ENCODE measurements around the gene TRIM47.

TRIM47 gene

DNA sequence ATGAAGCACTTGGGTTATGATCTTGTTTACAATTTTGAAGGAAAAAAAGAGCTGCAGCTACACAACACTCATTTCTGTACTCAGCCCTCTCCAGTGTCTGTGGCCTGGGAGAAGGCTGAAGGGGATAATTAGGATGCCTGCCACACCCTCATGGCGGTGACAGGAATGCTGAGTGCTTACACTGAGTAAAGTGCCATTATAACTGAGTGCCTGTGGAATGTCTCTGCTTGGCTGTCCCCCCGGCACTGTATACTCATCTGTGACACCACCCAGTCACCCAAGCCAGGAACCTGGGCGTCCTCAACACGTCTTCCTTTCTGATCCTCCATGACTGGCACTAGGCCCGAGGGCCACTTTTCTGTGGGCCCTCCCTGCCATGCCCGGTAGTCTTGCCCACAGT is 29.8 kb upstream of the TRIM47 start:
- DNase-seq, result no peak

DNA sequence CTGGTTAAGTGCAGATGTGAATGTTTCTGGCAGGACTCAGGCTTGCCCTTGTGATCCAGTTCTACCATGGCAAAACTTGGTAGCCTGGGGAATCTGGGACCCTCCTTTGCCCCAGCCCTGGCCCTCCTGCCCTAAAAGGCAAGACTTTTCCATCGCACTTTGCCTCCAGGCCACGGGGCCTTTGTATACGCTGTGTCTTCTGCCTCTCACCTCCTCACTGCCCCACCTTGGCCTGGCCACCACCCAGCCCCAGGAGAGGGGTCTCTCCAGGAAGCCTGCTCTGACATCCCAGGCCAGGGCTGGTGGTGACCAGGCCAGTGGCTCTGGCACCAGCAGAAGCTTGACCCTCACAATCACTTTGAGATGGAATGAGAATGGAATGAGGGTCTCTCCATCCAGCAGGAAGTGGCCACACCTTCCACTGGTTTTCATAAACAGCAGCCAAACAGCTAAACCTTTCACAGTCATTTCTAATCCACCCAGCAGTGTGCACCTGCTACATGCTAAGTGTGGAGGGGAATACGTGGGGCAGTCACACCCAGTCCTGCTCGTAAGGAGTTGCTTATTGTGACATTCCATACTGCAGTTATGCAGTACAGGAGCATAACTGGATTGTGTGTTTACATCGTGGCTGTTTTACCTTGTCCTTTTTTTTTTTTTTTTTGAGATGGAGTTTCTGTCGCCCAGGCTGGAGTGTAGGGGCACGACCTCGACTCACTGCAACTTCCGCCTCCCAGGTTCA is 27.9 kb upstream of the TRIM47 start:
- no peak for DNase-seq

DNA sequence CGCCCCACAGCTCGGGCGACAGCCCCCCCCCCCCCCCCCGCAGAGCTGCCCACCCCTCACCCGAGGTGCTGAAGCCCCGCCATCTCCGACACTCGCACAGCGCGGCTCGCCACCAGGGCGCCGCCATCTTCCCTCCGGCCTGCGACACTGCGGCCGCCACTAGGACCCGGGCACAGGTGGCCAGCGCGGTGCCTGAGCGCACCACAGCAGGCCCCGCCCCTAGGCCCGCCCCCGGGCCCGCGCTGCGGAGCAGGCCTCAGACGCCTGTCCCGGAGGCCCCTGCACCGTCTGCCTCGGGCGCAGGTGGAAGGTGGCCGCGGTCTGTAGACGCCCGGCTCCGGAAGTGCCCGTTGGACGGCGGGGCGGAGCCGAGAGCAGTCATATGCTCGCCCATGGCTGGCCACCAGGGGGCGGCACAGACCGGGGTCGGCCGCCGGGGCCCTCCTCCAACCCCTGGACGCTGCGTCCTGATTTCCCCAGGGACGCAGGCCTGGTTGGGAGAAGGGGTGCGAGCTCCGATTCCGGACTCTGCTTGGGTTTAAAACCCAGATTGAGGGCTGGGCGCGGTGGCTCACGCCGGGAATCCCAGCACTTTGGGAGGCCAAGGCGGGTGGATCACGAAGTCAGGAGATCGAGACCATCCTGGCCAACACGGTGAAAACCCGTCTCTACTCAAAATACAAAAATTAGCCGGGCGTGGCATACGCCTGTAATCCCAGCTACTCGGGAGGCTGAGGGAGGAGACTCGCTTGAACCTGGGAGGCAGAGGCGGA is 26.6 kb upstream of the TRIM47 start, which contains the start of gene MRPL38:
Gene MRPL38 (minus strand): TSS at position 136 of the 773 bp plus-strand sequence. CDS start 9 bp downstream, at position 127.
- DNase-seq, result peak; percentile 83 to 97 (median 90)

DNA sequence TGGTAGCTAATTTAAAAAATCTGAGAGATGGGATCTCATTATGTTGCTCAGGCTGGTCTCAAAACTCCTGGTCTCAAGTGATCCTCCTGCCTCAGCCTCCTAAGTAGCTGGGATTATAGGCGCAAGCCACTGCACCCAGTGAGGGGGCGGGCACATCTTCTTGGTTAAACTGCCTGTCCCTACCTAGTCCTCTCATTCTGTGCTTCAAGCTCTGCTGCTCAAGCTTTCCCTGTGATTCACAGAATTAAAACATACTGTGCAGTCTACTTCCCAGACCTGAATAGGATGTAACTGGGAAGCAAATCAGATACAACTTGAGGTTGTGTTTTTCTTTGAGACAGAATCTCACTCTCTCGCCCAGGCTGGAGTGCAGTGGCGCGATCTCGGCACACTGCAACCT is 24.0 kb upstream of the TRIM47 start:
- no peak for DNase-seq

DNA sequence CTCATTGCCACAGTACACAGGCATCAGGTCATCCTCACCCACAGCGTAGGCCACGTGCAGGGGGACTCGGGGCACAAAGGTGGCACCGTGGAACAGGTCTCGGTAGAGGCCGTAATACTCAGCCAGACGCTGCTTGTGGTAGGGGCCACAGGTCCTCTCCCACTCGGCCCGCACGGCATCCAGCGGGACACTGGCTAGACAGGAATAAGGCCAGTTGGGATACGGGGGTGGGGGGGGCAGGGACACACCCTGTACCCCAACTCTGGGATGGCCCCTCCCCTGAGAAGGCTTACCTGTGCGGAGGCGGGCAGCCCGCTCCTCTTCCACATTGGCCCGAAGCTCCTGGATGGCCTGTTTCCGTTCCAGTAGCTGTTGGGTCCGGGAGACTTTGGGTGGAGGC is 23.3 kb upstream of the TRIM47 start:
- no peak for DNase-seq

DNA sequence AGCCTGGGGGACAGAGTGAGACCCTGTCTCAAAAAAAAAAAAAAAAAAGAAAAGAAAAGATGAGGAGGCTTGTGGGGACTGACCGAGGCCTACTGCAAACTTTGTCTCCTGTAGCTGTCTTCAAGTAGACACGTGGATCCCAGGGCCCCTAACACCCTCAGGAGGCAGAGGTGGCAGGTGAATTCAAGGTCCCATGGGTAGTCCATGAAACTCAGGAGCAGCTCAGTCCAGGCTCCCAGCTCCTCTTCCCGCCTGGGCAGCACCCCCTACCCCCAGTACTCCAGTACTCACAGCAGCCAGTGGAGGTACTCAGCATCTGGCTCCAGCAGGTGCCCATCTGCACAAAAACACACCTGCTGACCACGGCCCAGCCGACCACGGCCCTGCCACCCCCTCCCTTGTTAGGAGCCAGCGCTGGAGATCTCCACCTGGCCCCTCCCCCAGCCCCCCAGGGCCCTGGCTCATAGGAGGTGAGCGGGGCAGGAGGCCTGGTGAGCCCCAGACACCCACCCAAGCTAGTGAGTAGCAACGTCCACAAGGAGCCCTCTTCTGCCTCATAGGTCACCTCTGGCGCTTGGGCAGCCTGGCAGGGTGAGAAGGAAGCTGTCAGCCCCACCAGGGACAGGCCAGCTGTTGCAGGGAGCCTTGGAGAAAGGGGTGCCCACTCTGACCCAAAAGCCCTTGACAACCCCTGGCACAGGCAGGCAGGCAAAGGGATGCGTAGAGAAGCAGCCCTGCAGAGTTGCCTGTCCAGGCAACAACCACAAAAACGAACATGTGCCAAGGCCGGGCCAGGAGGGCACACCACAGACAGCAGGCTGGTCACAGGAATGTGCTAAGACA is 22.5 kb upstream of the TRIM47 start:
- peak in 1 of 5 donors; percentile 4 for DNase-seq

DNA sequence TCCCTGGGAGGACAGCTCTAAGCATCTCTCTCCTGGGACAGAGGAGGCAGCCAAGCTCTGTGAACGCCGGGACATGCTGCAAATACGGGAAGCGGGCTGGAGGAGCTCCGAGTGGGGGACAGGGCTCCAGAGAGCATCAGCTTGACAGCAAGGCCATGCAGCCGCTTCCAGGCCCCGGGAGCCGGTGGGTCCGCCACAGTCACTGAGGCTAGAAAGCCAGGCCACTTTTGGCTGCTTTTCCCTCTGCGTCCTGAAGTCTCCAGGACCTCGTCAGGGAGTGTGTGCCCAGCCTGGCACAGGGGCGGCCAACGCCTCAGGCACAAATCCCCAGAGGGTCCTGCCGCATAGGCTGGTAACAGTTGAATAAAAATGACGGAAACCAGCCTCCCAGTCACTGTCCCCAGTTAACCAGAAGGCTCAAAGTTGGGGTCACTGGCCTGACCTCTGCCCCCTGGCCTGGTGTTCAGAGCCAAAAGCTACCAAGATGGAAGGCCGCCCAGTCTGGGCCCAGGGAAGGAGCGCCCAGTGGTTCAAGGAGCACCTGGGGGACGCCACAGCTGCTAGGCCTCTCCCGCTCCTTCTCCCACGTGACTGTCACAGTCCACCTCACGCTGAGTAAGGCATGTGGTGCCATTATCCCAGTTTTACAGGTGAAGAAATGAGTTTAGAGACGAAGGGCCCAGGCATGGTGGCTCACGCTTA is 21.5 kb upstream of the TRIM47 start:
- no peak for DNase-seq

DNA sequence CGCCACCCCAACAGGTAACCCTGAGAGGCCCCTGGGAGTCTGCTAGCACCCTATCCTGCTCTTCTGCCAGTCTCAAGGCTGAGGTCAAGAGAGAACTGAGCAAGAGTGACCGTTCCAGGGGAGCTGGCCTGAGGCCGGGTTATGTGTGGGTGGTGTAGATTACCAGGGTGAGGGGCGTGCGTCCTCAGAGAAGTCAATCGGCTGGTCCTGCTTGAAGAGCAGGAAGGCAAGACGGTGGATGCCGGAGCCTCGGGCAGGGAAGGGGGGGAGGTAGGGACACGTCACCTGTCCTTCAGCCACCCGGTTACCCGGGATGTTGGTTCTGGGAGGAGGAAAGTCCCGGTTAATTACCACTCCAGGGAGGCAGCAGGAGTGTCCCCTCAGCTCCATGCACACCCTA is 21.0 kb upstream of the TRIM47 start:
- no peak for DNase-seq

DNA sequence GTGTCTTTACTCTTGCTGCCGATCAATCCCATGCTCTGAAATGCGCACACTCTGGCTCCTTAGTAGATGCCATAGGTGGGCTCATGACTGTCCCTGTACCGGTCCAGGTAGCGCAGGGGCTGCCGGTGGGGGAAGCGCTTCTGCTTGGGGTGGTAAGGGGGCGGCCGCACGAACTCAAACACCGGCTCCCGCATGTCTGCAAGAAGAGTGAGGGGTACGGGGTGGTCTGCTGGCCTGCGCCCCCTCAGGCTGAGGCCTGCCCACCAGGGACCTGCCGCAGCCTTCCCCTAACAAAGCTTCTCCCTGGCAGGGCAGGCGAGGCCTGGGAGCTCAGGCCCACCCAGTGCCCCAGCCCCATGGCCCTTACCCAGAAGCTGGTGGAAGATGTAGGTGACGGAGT is 20.4 kb upstream of the TRIM47 start:
- no peak for DNase-seq

DNA sequence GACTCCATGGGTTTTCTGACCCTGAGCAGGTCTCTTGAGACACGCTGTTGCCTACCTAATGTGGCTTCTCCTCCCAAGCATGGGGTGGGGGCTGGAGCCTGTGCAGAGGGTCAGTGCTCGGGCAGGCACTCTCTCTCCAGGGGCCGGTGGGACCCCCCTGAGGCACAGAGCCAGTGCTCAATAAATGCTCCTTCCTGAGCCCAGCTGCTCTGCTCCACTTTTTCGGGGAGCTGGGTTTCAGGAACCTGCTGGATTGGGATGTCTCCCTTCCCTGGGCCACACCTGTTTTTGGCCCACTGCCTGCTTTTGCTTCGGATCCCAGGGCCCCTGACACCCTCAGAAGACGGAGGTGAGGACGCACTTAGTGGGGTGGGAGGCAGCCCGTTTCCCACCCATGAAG is 19.7 kb upstream of the TRIM47 start:
- no peak for DNase-seq

DNA sequence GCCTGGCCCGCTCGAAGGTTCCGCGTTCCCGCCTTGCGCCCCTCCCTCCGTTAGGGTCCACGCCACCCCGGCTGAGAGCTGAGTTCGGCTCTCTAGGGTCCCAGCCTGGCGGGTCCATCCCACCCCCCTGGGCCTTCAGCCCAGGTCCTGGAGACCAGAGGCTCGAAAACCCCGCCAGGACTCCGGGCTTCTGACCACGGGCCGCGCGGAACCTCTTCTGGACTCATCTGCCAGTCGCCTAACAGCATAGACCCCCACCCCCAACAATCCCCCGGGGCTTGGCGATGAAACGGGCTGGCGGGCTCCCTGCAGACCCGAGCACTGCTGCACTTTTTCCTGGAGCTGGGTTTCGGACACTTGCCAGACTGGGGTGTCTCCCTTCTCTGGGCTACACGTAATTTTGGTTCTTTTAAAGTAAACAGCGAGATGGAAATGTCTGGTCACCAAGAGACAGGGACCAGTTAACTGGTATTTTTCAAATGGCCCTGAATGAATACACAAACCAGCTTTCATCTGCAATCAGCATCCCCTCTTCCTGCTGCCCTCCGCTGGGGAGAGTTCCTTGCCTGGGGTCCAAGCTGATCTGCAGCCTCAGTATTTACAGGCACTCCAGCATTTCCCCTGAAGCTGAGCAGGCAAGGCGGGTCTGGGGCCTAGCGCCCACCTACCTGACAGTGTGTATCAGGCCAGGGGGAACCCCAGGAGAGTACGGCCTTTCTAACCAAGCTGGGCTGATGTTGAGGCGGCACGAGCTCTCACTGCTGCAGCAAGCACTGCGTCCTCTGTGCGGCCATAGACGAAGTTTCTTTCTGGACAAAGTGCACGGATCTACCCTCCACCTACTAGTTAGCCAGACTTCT is 19.0 kb upstream of the TRIM47 start:
- DNase-seq, result peak in 1 of 5 donors; percentile 14

DNA sequence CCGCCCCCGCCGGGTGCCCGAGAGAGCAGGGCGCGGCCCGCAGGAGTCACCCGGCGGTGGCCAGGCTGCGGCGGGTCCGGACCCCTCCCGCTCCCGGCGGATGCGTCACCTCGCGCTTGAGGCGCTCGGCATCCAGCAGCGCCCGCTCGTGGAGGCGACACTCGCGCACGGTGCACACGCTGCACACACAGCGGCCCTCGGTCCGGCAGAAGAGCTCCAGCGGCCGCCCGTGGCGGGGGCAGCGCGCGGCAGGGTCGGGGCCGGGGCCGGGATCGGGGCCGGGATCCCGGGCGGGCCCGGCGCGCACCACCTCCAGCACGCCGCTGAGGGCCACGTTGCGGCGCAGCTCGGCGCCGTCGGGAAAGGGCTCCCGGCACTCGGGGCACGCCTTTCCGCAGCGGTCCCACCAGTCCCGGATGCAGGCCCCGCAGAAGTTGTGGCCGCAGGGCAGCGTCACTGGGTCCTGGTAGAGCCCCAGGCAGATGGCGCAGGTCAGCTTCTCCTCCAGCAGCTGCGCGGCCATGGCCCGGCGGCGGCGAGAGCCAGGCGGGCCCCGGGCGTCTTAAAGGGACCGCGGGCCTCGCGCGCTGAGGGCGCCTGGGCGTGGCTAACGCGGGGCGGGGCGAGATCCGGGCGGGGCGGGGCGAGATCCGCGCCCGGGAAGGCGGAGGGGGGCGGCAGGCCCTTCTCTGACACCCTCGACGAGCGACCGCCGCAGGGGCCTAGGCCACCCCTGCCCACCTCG is 18.2 kb upstream of the TRIM47 start, which contains the start of gene TRIM65:
Gene TRIM65 (minus strand): TSS at position 537 of the 745 bp plus-strand sequence. CDS start 14 bp downstream, at position 523.
- peak; percentile 55 to 78 (median 61) for DNase-seq

DNA sequence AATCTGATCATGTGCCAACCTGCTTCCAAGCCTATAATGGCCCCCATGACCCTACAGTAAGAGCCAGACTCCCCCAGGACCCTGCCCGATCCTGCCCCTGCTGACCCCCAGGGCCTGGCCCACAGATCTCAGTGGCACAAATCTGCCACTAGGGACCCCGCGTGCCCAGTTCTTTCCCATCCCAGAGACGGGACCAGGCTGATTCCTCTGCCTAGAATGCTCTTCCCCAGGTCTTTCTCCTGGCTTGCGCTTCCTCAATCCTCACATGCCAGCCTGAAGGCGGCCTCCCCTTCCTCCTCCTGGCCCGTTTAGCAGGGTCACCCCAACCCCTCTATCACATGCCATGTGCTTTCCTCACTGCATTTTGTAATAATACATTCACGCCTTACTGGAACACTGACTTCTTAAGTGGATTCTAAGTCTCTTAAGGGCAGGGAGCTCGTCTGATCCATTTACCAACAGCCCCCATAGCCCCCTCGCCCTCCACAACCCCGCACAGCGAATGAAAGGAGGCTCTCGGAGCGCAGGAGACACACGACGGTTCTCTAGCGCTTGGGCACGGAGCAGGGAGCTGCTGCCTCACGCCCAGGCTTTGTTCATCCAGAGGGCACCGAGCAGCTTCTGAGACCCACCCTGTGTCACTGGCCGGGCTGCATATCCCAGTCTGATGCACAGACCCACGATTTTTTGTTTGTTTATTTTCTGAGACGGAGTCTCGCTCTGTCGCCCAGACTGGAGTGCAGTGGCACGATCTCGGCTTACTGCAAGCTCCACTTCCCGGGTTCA is 17.2 kb upstream of the TRIM47 start:
- DNase-seq, result no peak

DNA sequence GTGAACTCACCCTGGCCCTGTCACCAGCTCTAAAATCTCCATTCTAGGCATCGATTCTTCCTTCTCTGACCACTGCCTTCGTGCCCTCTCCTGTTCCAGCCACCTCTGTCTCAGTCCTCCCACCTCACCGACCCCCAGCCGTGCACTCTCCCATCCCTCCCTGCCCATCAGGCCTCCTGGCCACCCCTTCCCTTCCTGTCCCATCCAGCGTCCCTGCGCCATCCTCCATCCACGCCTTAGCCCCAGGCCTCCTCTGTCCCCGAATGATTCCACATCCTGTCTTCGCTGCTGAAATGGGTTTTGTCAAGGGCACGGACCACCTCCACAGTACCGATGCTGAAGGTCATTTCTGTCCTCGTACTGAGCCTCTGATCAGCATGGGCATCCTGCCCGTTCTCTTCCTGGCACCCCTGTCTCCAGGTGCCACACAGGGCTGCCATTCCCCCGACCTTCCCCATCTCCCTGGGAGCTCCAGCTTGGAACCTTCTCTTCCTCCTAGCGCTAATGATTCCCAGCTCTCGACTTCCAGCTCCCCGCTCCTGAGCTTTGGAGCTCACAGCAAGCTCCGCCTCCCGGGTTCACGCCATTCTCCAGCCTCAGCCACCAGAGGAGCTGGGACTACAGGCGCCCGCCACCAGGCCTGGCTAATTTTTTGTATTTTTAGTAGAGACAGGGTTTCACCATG is 15.8 kb upstream of the TRIM47 start:
- DNase-seq, result no peak

DNA sequence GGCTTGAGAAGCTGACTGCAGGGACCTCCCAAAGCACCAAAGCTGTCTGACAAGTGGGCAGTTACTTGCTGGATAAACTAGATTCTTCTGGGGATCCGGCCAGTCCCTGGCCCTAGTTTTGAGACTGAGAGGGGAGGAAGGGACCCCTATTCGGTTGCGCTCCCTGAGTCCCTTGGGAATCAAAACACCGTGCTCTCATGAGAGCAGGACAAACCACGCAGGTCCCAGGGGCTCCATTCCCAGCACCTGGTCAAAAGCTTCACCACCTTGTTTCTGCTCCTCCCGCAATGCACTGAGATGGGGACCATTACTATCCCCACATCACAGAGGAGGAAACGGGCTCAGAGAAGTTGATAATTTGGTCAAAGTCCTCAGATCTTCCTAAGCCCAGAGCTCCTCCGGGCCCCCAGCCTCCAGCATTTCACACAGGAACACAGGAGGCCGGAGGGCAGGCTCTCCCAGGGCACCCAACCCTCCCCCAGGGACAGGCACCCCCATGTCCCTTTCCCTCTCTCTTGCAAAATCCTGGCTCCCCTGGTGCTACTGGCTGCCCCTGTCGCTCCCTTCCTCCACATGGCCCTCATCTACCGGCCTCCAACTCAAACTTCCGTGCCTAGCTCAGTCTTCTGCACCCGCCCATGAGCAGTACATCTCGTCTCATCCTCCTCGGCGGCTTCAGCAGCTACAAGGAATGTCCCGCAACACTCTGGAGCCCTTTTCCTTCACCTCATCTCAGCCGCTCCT is 15.1 kb upstream of the TRIM47 start:
- DNase-seq, result no peak

DNA sequence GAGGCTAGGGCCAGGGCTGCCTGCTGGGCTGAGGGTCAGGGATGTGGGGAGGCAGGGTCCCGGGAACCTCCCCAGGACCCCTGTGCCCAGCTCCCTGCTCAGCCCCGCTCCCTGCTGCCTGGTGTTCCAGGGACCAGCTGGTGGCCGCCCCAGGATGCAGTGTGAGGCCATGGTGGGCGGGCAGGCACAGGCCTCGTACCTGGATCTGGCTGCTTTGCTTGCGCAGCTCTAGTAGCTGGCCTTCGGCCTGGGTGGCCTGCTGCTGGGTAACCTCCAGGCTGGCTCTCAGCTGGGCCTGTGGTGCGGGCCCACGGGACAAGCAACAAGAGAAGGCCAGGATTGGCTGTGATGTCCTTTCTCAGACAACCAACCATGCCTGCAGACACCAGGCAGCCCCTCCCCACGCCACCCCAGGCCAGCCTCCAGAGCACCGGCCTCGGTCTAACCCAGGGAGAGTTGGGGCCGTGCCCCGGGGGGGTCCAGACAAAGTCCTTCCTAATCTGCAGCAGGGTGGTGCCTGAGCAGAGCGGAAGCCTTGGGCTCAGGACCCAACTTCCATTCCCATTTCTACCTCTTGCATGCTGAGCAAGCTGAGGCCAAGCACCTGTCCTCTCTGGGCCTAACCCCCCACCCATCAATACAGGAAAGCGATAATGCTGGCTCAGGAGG is 14.3 kb upstream of the TRIM47 start:
- no peak for DNase-seq

DNA sequence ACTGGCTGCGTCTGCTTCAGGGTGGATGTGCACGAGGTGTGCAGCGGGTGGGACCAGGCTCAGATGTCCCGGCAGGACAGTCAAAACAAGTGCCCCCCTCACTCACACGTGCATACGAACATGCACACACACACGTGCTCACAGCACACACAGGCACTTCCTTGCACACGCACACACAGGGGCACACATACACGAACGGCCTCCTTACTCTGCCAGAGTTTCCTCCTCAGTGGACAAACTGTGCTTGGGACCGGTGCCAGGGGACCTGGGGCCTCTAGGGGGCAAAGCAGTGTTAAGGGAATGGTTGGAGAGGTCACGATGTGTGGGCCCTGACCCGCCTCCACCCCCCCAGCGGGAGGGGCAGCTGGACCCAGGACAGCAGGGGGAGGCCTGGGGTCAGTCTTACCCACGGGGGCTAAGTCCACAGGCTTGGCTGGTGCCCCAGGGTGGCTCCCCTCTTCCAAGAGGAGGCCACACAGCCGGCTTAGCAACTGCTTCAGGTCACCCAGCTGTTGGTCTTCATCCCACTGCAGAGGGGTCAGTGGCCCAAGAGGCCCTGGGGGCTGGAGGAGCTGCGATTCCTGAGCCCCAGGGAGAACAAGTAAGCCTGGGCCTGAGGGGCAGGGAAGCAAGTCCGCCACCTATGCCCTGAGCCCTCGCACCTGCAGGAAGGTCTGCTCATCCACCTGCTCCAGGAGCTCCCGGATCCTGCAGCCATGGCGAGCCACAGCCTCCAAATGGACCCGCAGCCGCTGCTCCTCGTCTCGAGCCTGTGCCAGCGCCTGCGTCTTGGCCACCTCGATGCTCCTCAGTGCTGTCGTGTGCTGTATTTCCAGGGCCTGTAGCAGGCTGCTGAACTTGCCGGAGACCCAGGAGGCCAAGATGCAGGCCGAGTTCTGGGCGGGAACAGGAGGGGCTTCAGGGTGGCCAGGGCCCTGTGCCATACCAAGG is 13.5 kb upstream of the TRIM47 start:
- no peak for DNase-seq

Measured in T-helper 1 cell (primary cell).